Stimulated activated naive CD4-positive, alpha-beta T cell (primary cell): ENCODE measurements around the gene PLEKHN1.

Source experiments
- DNase-seq, 6 experiments: peaks; one replicate each; lab custom pipeline; 2025; lab: John Stamatoyannopoulos, UW

The PLEKHN1 gene

DNA sequence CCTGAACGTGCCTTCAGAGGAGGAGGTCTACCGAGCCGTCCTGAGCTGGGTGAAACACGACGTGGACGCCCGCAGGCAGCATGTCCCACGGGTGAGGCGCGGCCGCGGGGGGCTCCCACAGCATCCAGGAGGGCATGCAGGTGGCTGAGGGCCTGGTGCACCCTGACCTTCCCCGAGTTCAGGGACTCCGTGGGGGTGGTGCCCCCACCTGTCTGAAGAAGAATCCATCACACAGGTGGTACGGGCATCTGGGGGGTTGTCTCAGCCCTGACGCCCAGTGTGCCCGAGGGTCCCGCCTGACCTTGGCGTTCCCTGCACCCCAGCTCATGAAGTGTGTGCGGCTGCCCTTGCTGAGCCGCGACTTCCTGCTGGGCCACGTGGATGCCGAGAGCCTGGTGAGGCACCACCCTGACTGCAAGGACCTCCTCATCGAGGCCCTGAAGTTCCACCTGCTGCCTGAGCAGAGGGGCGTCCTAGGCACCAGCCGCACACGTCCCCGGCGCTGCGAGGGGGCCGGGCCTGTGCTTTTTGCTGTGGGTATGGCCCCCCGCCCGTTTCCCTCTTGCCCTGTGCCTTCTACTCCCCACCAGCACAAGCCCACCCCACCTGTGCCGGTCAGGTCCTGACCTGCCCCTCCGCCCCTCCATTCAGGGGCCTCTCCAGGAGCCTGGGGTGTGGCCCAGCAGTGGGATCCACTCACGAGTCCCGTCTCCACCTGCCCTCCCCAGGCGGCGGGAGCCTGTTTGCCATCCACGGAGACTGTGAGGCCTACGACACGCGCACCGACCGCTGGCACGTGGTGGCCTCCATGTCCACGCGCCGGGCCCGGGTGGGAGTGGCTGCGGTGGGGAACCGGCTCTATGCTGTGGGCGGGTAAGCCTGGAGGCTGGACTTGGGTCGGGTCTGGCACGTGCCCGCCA, 3.6 kb upstream of the PLEKHN1 start:
- no peak for DNase-seq

- no peak for DNase-seq
Observed at GRCh38 chr1:963301-963651, 3.0 kb upstream of the PLEKHN1 start.

- no peak for DNase-seq
Observed at GRCh38 chr1:963746-964525, 2.3 kb upstream of the PLEKHN1 start.

GRCh38 chr1:964691-965525, 1.4 kb upstream of the PLEKHN1 start:
- no peak for DNase-seq

DNA sequence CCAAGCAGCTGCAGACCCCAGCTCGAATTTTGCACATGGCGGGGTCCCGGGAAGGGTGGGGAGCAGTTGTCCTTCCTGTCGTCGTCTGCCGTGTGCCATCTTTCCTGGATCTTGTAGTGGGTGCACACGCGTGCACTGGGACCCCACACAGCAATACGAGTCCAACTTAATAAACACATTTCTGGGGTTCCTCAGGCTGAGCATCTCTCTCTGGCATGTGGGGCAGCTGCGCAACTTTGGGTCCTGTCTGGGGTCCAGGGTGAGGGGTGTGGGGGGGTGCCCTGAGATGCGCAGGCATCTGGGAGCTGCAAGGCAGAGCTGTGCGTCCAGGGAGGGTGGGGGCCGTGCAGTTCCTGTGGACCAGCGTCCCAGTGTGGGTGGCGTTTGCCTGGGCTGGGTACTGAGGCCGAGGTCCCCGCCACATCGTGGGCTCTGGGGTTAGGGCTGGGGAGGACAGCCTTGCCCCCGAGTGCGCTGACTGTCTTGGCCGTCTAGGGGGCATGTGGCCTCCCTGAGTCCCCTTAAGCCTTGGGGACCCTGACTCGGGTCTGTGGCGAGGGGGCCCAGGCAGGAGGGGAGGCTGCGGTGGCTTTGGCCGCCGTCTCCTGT, 652 bp upstream of the PLEKHN1 start:
- DNase-seq: no peak

GRCh38 chr1:966704-967300, 520 bp downstream of the PLEKHN1 start:
- peak in 5 of 6 experiments; percentile 40 to 61 (median 55) for DNase-seq

- DNase-seq: no peak
Observed at GRCh38 chr1:967466-968343, 1.4 kb downstream of the PLEKHN1 start.

DNA sequence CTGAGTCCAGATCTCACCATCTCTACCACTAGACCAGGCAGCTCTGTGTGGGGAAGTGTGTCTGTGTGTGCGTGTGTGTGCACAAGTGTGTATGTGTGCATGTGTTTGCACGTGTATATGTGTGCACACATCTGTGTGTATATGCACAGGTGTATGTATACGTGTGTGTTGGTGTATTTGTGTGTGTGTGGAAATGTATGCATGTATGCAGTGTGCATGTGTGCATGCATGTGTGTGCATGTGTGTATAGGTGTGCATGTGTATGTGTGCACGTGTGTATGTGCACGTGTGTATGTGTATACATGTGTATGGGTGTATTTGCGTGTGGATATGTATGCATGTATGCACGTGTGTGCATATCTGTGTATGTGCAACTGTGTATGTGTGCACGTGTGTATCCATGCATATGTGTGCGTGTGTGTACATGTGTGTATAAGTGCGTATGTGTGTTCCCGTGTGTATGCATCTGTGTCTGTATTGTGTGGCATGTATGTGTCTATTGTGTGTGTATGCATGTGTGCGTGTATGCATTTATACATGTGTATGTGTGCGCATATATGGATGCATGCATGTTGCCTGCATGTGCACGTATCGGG, 3.1 kb downstream of the PLEKHN1 start:
- DNase-seq: no peak

GRCh38 chr1:970242-970972, 4.1 kb downstream of the PLEKHN1 start:
- no peak for DNase-seq

DNA sequence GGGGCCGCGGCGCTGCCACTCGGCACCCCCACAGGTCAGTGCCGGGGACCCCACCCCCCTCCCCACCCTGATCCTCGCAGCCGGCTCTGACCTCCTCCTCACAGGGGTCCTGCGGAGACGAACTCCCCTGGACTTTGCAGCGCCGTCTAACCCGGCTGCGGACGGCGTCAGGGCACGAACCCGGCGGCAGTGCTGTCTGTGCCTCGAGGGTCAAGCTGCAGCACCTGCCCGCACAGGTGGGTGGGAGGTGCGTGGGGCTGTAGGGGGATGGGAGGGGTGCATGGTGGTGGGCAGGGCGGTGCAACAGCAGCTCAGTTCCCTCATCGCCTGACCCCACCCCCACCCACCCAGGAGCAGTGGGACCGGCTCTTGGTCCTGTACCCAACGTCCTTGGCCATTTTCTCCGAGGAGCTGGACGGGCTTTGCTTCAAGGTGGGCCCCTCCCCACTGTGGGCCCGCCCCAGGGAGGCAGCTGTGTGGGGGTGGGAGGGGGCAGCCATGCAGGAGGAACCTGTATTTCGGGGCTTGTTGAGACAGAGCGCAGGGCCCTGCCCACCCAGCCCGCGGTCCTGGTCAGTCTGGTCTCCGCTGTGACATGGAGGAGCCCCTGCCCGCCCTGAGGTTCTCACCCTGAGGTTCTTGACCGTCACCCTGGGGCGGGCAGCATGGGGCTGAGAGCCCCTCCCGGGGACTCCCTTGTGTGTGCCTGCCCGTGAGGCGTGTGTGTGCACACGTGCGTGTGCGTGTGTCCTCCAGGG, 4.9 kb downstream of the PLEKHN1 start:
- no peak for DNase-seq

DNA sequence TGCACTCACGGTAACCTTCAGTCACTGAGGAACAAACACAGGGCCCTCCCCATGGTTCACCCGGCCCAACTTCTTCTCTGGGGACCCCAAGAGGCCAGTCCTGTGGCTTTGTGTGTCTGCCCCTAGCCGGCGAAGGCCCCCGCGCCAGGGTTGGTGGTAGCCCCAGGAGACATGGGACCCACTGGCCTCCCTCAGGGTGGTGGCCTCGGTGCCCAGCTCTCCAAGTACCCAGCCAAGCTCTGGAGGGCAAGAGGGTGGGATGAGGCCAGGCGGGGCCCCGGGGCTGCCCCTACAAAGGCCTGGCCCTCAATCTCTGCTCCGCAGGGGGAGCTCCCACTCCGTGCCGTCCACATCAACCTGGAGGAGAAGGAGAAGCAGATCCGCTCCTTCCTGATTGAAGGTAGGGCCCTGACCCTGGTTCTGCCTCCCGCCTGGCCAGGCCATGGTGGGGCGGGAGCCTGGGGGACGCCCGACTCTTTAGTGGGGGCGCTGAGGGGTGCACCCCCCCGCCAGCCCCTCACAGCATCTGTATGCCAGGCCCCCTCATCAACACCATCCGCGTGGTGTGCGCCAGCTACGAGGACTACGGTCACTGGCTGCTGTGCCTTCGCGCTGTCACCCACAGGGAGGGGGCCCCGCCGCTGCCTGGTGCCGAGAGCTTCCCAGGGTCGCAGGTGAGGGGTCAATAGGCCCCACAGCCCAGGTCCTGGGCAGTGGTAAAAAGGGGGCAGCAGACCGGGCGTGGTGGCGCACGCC, 5.6 kb downstream of the PLEKHN1 start:
- DNase-seq: no peak

- DNase-seq: no peak
Observed at GRCh38 chr1:972726-973458, 6.6 kb downstream of the PLEKHN1 start.

DNA sequence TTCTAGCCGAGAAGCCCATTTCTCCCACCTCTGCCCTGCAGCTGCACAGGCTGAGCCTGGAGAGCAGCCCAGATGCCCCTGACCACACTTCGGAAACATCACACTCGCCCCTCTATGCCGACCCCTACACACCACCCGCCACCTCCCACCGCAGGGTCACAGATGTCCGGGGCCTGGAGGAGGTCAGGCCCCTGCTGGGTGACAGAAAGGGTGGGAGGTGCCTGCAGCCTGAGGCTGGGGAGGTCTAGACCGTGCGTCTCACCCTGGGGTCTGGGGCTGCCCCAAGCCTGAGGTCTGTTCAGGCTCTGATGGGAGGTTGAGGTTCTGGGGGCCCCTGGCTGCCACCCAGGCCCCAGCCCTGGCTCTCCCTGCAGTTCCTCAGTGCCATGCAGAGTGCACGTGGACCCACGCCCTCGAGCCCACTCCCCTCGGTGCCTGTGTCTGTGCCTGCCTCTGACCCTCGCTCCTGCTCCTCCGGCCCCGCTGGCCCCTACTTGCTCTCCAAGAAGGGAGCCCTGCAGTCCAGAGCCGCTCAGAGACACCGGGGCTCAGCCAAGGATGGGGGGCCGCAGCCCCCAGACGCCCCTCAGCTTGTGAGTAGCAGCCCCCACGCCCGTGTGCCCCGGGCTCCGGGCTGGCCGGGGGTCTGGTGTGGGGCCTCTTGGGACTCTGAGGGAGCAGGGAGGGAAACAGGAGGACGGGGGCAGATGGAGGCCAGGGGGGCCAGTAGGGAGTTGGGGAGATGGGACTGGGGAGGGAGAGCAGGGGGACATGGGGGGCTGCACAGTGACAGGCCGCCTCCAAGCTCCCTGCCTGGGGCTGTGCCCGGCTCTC, 7.4 kb downstream of the PLEKHN1 start:
- DNase-seq: no peak

GRCh38 chr1:974293-974640, 8.0 kb downstream of the PLEKHN1 start:
- no peak for DNase-seq

DNA sequence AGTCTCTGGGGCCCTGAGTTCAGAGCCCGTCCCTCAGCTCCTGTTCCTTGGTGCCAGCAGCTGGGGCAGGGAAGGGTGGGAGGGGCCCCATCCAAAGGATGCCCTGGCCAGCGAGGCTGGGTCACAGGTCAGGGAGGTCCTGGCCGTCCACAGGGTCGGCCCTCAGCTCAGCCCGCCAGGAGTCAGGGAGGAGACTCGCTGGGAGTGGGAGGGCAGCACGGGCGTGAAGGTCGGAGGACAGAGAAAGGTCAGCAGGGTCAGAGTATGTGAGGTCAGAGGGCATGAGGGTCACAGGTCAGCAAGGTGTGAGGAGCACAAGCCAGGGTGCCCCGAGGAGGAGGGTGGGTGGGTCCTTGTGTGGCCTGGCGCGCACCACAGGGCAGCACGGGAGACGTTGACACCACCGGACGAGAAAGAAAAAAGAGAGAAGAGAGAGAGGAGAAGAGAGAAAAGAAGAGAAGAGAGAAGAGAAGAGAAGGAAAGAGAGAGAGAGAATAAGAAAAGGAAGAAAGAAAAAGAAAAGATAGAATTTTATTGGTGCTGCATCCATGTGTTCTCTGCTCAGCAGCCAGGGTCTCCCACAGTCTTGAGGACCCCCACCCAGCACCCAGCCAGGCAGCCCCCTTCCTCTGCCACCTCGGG, 8.5 kb downstream of the PLEKHN1 start:
- DNase-seq: no peak

DNA sequence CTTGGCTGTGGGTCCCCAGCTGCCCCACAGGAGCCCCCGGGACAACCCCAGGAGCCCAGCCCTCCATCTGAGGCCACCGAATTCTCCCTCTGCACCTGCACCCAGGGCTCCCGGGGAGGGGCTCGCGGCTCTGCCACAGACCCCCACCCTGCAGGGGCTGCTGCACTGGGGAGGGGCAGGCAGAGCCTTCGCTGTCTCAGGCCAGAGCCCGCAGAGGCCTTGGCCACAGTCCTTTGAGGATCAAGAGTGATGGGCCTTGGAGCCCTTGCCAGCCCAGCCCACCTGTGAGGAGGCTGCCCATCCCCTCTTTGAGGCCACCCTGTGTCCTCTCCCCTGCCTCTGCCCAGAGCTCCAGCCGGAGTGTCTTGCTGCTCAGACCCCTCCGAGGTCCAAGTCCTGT, 9.1 kb downstream of the PLEKHN1 start:
- DNase-seq: no peak
